ENCODE results near the gene ETV6. TPM values are rescaled to one million over a fixed set of nuclear protein-coding genes. Genes with fewer than 3 reads are reported as not detected.
A peak's percentile ranks its signal among the peaks of the same experiment; 100 is the strongest.

The ETV6 gene
- total and polyA plus RNA-seq, 5 experiments from 2014 or later, result 0.94 to 13.2 (median 2.2) TPM

- ATAC-seq (no peak), DNase-seq (no peak)
- H3K4me3 Mint-ChIP-seq, result no peak overlapping the region
- no peaks in the 10 kb centered on the region for H3K27me3 Mint-ChIP-seq
- peaks cover 7 to 42% (median 12%) of the 10 kb centered on the region in 4 donors for H3K4me1 Mint-ChIP-seq
- H3K27ac Mint-ChIP-seq, result no peak overlapping the region
- H3K36me3 Mint-ChIP-seq, result peaks cover 0 to 24% (median 12%) of the 10 kb centered on the region in 3 donors
- POLR2A ChIA-PET, result no interaction called here
- H3K9me3 Mint-ChIP-seq, result no peaks in the 10 kb centered on the region
Measured at GRCh38 chr12:11776316-11776715, 126.8 kb downstream of the ETV6 start.

GRCh38 chr12:11777451-11777850, 128.0 kb downstream of the ETV6 start:
- ATAC-seq, result no peak
- no peaks in the 10 kb centered on the region for H3K9me3 Mint-ChIP-seq
- DNase-seq, result no peak
- no peak overlapping the region for H3K4me3 Mint-ChIP-seq
- H3K27me3 Mint-ChIP-seq, result no peaks in the 10 kb centered on the region
- peaks cover 7 to 39% (median 11%) of the 10 kb centered on the region in 4 donors for H3K4me1 Mint-ChIP-seq
- peak overlapping the region in 1 of 10 donors; percentile 25 for H3K27ac Mint-ChIP-seq
- POLR2A ChIA-PET, result no interaction called here
- H3K36me3 Mint-ChIP-seq, result peaks cover 0 to 17% (median 11%) of the 10 kb centered on the region in 3 donors

- H3K36me3 Mint-ChIP-seq, result peaks cover 0 to 15% (median 14%) of the 10 kb centered on the region in 3 donors
- DNase-seq, result no peak
- no peak for ATAC-seq
- no peak overlapping the region for H3K4me3 Mint-ChIP-seq
- H3K27me3 Mint-ChIP-seq, result no peaks in the 10 kb centered on the region
- H3K27ac Mint-ChIP-seq, result no peak overlapping the region
- no peaks in the 10 kb centered on the region for H3K9me3 Mint-ChIP-seq
- POLR2A ChIA-PET, result no interaction called here
- H3K4me1 Mint-ChIP-seq, result peaks cover 8 to 40% (median 14%) of the 10 kb centered on the region in 4 donors
Measured at GRCh38 chr12:11777962-11778361, 128.5 kb downstream of the ETV6 start.

- no peak overlapping the region for H3K4me3 Mint-ChIP-seq
- no peaks in the 10 kb centered on the region for H3K27me3 Mint-ChIP-seq
Measured at GRCh38 chr12:11778713-11779685, 129.5 kb downstream of the ETV6 start.

GRCh38 chr12:11780521-11781101, 131.1 kb downstream of the ETV6 start:
- Mint-ChIP-seq H3K9me3 (no peaks in the 10 kb centered on the region), H3K4me3 (no peak overlapping the region), H3K36me3 (peaks cover 0 to 10% (median 4%) of the 10 kb centered on the region in 3 donors), H3K27me3 (no peaks in the 10 kb centered on the region), H3K27ac (no peak overlapping the region), H3K4me1 (peaks cover 6 to 30% (median 9%) of the 10 kb centered on the region in 4 donors)
- POLR2A ChIA-PET, result no interaction called here
- DNase-seq (no peak), ATAC-seq (no peak)

More at GRCh38 chr12:11778713-11779685, 129.5 kb downstream of the ETV6 start:
- H3K27ac Mint-ChIP-seq, result no peak overlapping the region
- POLR2A ChIA-PET, result no interaction called here
- ATAC-seq, result no peak
- no peaks in the 10 kb centered on the region for H3K9me3 Mint-ChIP-seq
- peaks cover 0 to 12% (median 11%) of the 10 kb centered on the region in 3 donors for H3K36me3 Mint-ChIP-seq
- no peak for DNase-seq
- peaks cover 8 to 39% (median 14%) of the 10 kb centered on the region in 4 donors for H3K4me1 Mint-ChIP-seq

GRCh38 chr12:11782914-11783420, 133.5 kb downstream of the ETV6 start:
- H3K4me3 Mint-ChIP-seq, result no peak overlapping the region

GRCh38 chr12:11785712-11786111, 136.2 kb downstream of the ETV6 start:
- ATAC-seq, result no peak
- no peak overlapping the region for H3K4me3 Mint-ChIP-seq
- no peak overlapping the region for H3K27ac Mint-ChIP-seq
- H3K9me3 Mint-ChIP-seq, result no peaks in the 10 kb centered on the region
- no peaks in the 10 kb centered on the region for H3K27me3 Mint-ChIP-seq
- peaks cover 0 to 4% (median 2%) of the 10 kb centered on the region in 3 donors for H3K36me3 Mint-ChIP-seq
- DNase-seq, result no peak
- H3K4me1 Mint-ChIP-seq, result peaks cover 10 to 28% (median 19%) of the 10 kb centered on the region in 4 donors
- POLR2A ChIA-PET, result no interaction called here

More at GRCh38 chr12:11782914-11783420, 133.5 kb downstream of the ETV6 start:
- POLR2A ChIA-PET, result no interaction called here
- Mint-ChIP-seq H3K27me3 (no peaks in the 10 kb centered on the region), H3K36me3 (peaks cover 0 to 6% (median 4%) of the 10 kb centered on the region in 3 donors), H3K4me1 (peaks cover 9 to 32% (median 11%) of the 10 kb centered on the region in 4 donors), H3K27ac (peak overlapping the region in 1 of 10 donors; percentile 36), H3K9me3 (no peaks in the 10 kb centered on the region)
- DNase-seq (no peak), ATAC-seq (no peak)

- Mint-ChIP-seq H3K27me3 (no peaks in the 10 kb centered on the region), H3K36me3 (peaks cover 4 to 7% (median 7%) of the 10 kb centered on the region in 3 donors), H3K4me3 (no peak overlapping the region), H3K9me3 (no peaks in the 10 kb centered on the region), H3K4me1 (peaks cover 12 to 26% (median 17%) of the 10 kb centered on the region in 4 donors), H3K27ac (no peak overlapping the region)
- ATAC-seq, result no peak
- POLR2A ChIA-PET, result no interaction called here
- DNase-seq, result no peak
Measured at GRCh38 chr12:11786638-11787365, 137.3 kb downstream of the ETV6 start.

- POLR2A ChIA-PET, result no interaction called here
- peaks cover 12 to 26% (median 17%) of the 10 kb centered on the region in 4 donors for H3K4me1 Mint-ChIP-seq
- ATAC-seq (no peak), DNase-seq (no peak)
- H3K27ac Mint-ChIP-seq, result no peak overlapping the region
- H3K27me3 Mint-ChIP-seq, result no peaks in the 10 kb centered on the region
- H3K36me3 Mint-ChIP-seq, result peaks cover 4 to 11% (median 7%) of the 10 kb centered on the region in 3 donors
- no peaks in the 10 kb centered on the region for H3K9me3 Mint-ChIP-seq
- H3K4me3 Mint-ChIP-seq, result no peak overlapping the region
Measured at GRCh38 chr12:11787437-11787836, 138.0 kb downstream of the ETV6 start.

GRCh38 chr12:11787933-11788849, 138.7 kb downstream of the ETV6 start:
- POLR2A ChIA-PET, result no interaction called here

GRCh38 chr12:11793921-11794710, 144.6 kb downstream of the ETV6 start:
- Mint-ChIP-seq H3K4me1 (peaks cover 13 to 46% (median 28%) of the 10 kb centered on the region in 4 donors), H3K27me3 (no peaks in the 10 kb centered on the region), H3K36me3 (peaks cover 3 to 9% (median 4%) of the 10 kb centered on the region in 3 donors), H3K27ac (peak overlapping the region in 1 of 10 donors; percentile 17), H3K4me3 (no peak overlapping the region), H3K9me3 (no peaks in the 10 kb centered on the region)
- ATAC-seq (no peak), DNase-seq (no peak)
- POLR2A ChIA-PET, result no interaction called here

More at GRCh38 chr12:11787933-11788849, 138.7 kb downstream of the ETV6 start:
- no peak overlapping the region for H3K4me3 Mint-ChIP-seq
- H3K9me3 Mint-ChIP-seq, result no peaks in the 10 kb centered on the region
- peaks cover 3 to 11% (median 4%) of the 10 kb centered on the region in 3 donors for H3K36me3 Mint-ChIP-seq
- H3K27me3 Mint-ChIP-seq, result no peaks in the 10 kb centered on the region
- ATAC-seq, result peak in 1 of 2 donors; percentile 42
- H3K27ac Mint-ChIP-seq, result no peak overlapping the region
- H3K4me1 Mint-ChIP-seq, result peaks cover 8 to 20% (median 14%) of the 10 kb centered on the region in 4 donors
- no peak for DNase-seq
